Stomach smooth muscle (tissue), 2 donors: ENCODE measurements around the gene GARIN5A.
A peak's percentile ranks its signal among the peaks of the same experiment; 100 is the strongest.

Source experiments
- H3K27ac ChIP-seq: one replicate; pipeline ENCODE4 v1.7.0; 2013; ENCODE audit warnings: mild to moderate bottlenecking, low read length, inconsistent platforms
- H3K27me3 ChIP-seq, 2 donors: one replicate each; pipeline ENCODE4 v1.7.0; 2013; ENCODE audit warnings: low read length in 2 of 2; ENCODE audit not compliant: insufficient read depth in 2 of 2, control insufficient read depth in 1 of 2
- H3K36me3 ChIP-seq, 2 donors: one replicate each; pipeline ENCODE4 v1.7.0; 2013; ENCODE audit warnings: low read length in 2 of 2; ENCODE audit not compliant: control insufficient read depth in 2 of 2, insufficient read depth in 2 of 2
- H3K4me1 ChIP-seq: one replicate; pipeline ENCODE4 v1.7.0; 2013; ENCODE audit warnings: low read length; ENCODE audit not compliant: control insufficient read depth, insufficient read depth
- H3K4me3 ChIP-seq, 2 donors: one replicate each; pipeline ENCODE4 v1.7.0; 2013; ENCODE audit warnings: low read length in 2 of 2
- H3K9ac ChIP-seq, 2 donors: one replicate each; pipeline ENCODE4 v1.7.0; 2013; ENCODE audit warnings: low read length in 2 of 2, mild to moderate bottlenecking in 1 of 2
- H3K9me3 ChIP-seq, 2 donors: one replicate each; pipeline ENCODE4 v1.7.0; 2013; ENCODE audit warnings: low read length in 2 of 2; ENCODE audit not compliant: control insufficient read depth in 2 of 2
- donor health status: healthy.
- donor health status: Pancreatic carcinoma.

GARIN5A gene

DNA sequence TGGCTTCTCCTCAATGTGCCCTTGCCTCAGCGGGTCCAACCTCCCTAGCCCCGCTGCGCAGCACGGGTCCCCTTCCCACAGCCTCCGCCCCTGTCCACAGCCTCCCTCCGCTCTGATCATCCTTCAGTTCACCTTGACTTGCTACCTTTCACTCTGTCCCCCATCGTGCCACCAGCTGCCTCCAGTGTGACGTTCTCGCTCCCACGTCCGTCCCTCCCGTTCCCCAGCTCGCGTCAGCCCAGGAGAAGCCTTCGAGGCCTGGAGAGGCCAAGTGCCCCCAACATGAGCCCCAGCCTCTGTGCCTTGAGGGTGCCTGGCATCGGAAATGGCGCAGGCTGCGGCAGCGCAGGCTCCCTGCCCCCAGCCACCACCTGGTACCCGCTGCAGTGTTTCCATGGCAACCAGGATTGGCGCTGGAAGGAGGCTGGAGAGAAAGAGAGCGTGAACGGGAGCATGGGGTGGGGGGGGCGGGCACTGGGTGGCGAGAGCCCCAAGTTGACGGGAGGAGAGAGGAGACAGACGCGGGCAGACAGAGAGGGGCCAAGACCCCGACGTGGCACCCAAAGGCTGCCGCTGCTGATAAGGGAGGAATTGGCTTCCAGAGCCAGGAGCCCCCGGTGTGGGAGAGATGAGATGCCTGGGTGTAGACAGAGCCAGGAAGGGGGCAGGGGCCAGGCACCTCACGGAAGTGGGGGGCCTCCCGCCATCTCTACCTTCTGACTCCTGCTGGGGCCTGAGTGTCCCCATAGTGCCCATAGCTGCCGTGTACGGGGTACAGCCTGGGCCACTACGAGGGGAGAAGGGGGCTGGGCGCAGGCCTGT, 37.9 kb upstream of the GARIN5A start:
- H3K4me3 ChIP-seq = no peak overlapping the region
- no peaks in the 10 kb centered on the region for H3K36me3 ChIP-seq
- H3K27ac ChIP-seq = no peak overlapping the region
- no peaks in the 10 kb centered on the region for H3K9me3 ChIP-seq
- H3K4me1 ChIP-seq = peaks cover 12% of the 10 kb centered on the region
- H3K9ac ChIP-seq = no peak overlapping the region
- H3K27me3 ChIP-seq = peaks cover 3% of the 10 kb centered on the region in 2 donors

DNA sequence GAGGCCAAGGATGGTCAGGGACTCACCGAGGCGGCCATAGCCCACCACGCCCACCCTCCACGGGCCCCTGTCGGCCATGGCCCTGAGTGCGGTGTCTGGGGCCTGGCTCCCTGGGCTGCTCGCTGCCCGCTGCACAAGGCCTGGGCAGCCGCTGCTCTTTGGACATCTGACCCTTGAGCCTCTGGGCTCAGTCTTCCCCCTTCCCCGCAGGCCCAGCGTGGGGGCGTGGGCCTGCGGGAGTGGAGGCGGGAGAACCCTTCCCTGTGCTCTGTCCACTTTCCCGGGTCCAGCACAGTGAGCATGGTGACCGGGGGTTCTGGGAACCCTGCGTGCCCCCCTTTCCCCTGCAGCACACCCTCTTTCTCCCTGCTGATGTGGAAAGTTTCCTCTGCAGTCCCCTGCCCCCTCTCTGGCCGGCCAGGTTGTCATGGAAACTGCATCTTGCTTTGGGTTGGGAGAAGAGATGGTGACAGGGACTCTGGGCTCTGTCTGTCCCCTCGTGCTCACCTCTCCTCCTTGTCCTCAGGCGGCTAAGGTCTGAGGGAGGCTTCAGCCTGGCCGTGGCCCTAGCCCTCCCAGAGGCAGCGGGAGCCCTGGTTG, 37.2 kb upstream of the GARIN5A start, which contains the start of gene ASPDH:
Gene ASPDH, minus strand, starts transcription at position 168 of the 600 bp plus-strand sequence. Its CDS starts 90 bp downstream, at position 78.
- Histone ChIP-seq H3K36me3 (no peaks in the 10 kb centered on the region), H3K9ac (no peak within 1 kb of the TSS), H3K4me3 (no peak within 1 kb of the TSS), H3K9me3 (no peaks in the 10 kb centered on the region), H3K27me3 (peaks cover under 1 to 3% of the 10 kb centered on the region in 2 donors), H3K4me1 (peaks cover 12% of the 10 kb centered on the region), H3K27ac (no peak within 1 kb of the TSS)

DNA sequence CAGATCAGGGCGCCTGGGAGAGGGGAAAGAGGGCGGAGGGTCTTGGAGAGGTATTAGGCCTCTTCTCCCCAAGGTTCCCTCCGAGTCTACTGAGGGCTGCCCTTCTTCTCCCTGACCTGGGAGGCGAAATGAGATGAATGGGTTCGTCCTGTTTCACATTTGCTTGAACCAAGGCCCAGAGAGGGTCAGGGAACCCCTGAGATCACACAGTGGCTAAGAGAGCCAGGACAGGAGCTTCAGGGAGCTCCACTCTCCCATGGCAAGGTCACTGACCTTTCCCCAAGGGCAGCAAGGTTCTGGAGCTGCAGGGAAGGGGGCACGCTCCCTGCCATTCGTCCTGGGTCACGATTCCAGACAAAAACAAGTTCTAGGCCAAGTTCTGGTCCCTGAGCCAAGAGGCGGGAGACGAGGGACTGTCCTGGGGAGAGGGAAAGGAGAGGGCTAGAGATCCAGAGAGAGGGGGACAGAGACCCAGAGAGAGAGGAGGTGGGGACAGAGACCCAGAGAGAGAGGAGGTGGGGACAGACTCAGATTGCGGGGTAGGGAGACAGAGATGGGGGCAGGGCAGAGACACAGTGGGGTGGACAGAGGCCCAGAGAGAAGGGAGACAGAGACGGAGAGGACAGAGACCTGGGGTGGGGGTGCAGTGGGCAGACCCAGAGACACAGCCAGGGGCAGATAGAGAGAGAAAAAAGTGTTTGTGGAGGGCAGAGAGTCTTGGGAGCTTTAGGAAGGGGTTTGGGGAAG, 36.5 kb upstream of the GARIN5A start:
- Histone ChIP-seq H3K9me3 (no peaks in the 10 kb centered on the region), H3K9ac (no peak overlapping the region), H3K27me3 (peaks cover 0 to 3% of the 10 kb centered on the region in 2 donors), H3K4me1 (peaks cover 12% of the 10 kb centered on the region), H3K27ac (no peak overlapping the region), H3K36me3 (no peaks in the 10 kb centered on the region), H3K4me3 (no peak overlapping the region)

DNA sequence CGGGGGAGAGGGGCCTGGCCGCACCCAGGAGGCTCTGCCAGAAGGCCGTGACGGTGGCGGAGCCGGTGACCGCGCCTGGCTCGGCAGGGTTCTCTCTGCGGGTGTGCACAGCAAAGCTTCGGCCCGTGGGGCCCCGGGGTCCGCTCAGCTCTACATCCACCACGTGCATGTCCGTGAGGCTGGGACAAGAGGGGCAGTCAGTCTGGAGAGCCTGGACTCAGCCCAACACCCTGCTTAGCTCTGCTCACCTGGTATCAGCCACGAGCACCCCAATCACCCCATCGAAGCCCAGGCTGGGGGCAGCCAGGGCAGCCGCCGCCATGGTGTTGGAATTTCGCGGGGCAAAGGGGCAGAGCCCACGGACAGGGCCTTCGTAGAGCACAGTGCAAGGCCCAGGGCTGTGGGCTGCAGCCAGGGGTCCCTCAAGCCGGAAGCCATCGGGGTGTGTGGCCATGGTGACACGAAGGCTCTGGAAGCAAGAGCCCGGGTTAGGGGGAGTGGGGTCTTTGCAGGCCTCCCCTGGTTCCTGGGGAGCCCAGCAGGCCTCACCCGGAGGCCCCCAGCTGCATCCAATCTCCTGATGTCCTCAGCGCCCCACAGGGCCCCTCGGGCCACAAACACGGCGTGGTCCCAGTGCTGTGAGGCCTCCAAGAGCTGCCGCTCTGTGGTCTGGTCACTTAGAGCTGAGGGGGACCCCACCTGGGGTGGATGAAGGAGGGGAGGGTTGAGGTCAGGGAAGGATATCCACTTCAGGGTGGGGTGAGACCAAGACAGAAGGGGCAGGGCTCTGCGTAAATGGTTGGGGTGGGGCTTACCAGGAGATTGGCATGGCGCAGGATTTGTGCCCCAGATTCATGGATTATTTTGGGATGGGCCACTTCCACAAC, 35.7 kb upstream of the GARIN5A start:
- no peak overlapping the region for H3K4me3 ChIP-seq
- H3K9me3 ChIP-seq = no peaks in the 10 kb centered on the region
- no peak overlapping the region for H3K27ac ChIP-seq
- H3K36me3 ChIP-seq = no peaks in the 10 kb centered on the region
- peaks cover 0 to 3% of the 10 kb centered on the region in 2 donors for H3K27me3 ChIP-seq
- H3K9ac ChIP-seq = no peak overlapping the region
- peaks cover 12% of the 10 kb centered on the region for H3K4me1 ChIP-seq

DNA sequence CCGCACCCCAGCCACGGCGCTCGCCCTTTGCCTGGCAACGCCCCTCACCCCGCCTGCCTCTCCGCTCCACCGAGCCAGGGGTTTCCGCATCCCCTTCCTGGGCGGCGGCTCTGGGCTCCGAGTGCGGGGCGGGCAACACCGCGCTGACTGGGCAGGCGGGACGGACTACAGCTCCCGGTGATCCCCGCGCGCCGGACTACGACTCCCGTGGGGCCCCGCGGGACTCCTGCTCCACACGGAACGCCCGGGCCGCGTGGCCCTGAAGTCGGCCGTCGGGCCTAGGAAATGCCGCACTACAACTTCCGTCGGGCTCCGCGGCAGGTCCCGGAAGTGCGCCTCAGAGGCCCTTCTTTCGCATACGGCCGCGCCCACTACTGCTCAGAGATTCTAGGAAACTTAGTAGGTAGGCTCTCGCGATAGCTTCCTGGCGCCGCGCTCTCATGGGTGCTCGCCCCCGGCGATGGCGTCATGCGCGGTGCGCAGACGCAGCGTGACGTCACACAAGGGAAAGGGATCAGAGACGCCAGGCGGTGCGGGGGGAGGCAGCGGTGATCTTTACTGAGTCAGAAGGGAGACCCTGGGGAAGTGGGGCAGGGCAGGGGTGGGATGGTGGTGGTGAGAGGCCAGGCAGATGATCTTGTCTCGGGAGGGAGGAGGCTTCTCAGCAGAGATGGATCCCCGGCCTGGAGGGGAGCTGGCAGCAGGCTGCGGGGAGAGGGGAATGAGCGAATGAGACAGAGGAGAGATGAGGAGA, 34.6 kb upstream of the GARIN5A start, which contains the start of gene JOSD2:
Gene JOSD2, minus strand, starts transcription at position 123 of the 754 bp plus-strand sequence. CDS start 760 bp downstream, outside the sequence.
- H3K4me3 ChIP-seq = peak within 1 kb of the TSS; percentile 75 to 87
- H3K4me1 ChIP-seq = peaks cover 12% of the 10 kb centered on the region
- H3K9me3 ChIP-seq = no peaks in the 10 kb centered on the region
- peak within 1 kb of the TSS; percentile 74 to 82 for H3K9ac ChIP-seq
- H3K27ac ChIP-seq = peak within 1 kb of the TSS; percentile 58
- H3K27me3 ChIP-seq = peaks cover 0 to 3% of the 10 kb centered on the region in 2 donors
- no peaks in the 10 kb centered on the region for H3K36me3 ChIP-seq

DNA sequence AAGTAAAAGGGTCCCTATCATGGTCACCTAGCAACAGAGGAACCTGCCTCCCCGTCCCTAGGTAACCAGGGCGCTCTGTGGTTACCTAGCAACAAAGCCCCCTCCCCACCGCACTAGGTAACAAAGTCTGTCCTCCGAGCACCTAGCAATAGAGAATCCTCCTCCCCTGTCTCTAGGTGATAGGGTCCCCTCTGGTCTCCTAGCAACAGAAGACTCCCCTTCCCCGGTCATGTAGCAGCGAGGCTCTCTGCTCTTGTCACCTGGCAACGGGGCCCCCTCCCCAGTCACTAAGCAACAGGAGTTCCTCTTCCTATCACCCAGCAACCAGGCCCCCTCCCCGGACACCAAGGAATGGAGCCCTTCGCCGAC, 34.0 kb upstream of the GARIN5A start:
- Histone ChIP-seq H3K4me1 (peaks cover 12% of the 10 kb centered on the region), H3K4me3 (peak overlapping the region; percentile 75 to 87), H3K9ac (peak overlapping the region; percentile 70 to 82), H3K27ac (peak overlapping the region; percentile 24), H3K9me3 (no peaks in the 10 kb centered on the region), H3K27me3 (peaks cover 0 to 3% of the 10 kb centered on the region in 2 donors), H3K36me3 (no peaks in the 10 kb centered on the region)

DNA sequence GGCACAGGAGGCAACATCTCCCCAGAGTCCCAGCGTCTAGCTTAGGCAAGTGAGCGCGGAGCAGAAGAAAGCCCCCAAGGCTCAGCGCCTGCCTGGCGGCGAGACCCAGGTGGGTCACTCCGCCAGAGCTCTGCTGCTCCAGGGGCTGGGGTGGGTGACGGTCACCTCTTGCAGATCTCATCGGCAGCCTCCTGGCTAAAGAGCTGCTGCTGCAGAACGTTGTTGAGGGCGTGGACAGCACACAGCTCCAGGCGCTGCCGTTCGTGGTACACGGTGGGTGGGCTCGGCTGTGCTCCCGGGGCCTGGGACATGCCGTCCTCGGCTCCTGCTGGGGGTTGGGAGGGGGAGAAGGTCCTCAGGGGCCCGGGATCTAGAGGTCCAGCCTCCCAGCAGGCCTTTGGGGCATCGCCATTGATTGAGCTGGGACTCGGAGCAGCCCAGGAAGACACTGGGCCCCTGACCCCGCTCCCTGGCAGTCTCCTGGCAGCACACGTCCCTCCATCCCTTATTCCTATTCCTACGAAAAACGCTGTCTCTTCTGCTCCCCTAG, 33.5 kb upstream of the GARIN5A start:
- peak overlapping the region; percentile 75 to 87 for H3K4me3 ChIP-seq
- H3K36me3 ChIP-seq = no peaks in the 10 kb centered on the region
- H3K9me3 ChIP-seq = no peaks in the 10 kb centered on the region
- H3K4me1 ChIP-seq = peaks cover 12% of the 10 kb centered on the region
- H3K27ac ChIP-seq = no peak overlapping the region
- H3K27me3 ChIP-seq = peaks cover 0 to 3% of the 10 kb centered on the region in 2 donors
- peak overlapping the region; percentile 70 to 82 for H3K9ac ChIP-seq

DNA sequence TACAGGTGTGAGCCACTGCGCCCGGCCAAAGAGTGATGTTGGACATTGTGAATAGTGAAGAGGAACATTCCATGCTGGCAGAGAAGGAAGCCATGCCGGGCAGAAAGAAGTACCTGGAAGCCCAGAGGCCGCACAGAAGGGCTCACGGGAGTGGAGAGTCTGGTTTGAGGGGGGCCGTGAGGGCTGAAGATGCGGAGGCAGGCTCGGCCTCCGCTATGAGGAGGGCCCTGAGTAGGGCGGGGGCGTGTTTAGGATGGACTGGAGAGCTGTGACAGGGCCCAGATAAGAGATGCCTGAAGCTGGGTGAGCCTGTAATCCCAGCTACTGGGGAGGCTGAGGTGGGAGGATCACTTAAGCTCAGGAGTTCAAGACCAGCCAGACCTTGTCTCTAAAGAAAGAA, 32.7 kb upstream of the GARIN5A start:
- Histone ChIP-seq H3K27ac (no peak overlapping the region), H3K4me1 (peaks cover 12% of the 10 kb centered on the region), H3K9ac (no peak overlapping the region), H3K27me3 (peaks cover 0 to 2% of the 10 kb centered on the region in 2 donors), H3K36me3 (no peaks in the 10 kb centered on the region), H3K4me3 (no peak overlapping the region), H3K9me3 (no peaks in the 10 kb centered on the region)

DNA sequence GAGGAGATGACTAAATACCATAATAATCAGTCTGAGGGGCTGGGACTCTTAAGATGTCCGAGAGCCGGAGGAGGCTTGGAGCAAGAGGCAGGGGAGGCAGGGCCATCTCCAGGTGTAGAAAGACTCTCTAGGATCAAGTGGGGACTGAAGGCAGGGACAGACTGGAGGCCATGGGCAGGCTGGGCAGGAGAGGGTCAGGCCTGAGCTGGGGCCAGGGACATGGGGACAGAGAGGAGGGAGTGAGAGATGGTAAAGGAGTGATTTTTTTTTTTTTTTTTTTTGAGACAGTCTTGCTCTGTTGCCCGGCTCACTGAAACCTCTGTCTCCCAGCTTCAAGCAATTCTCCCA, 32.2 kb upstream of the GARIN5A start:
- no peak overlapping the region for H3K27ac ChIP-seq

More for the DNA sequence above, 32.2 kb upstream of the GARIN5A start:
- H3K9ac ChIP-seq = no peak overlapping the region
- H3K27me3 ChIP-seq = no peaks in the 10 kb centered on the region
- H3K36me3 ChIP-seq = no peaks in the 10 kb centered on the region
- H3K9me3 ChIP-seq = no peaks in the 10 kb centered on the region
- no peak overlapping the region for H3K4me3 ChIP-seq
- H3K4me1 ChIP-seq = peaks cover 12% of the 10 kb centered on the region
